ENCODE measurements around the gene KYNU. TPM values are rescaled to one million over a fixed set of nuclear protein-coding genes. Genes with fewer than 3 reads are reported as not detected.

KYNU gene
- total and polyA plus RNA-seq, 2 experiments from 2014 or later: not detected

- no peak overlapping the region for H3K27ac ChIP-seq
- no peak for DNase-seq
- TF ChIP-seq EZH2 (IDR thresholded peaks at IDR 0.05; ENCODE audit: insufficient read depth, poor library complexity, severe bottlenecking) (no peak), EZH2phosphoT487 (IDR thresholded peaks at IDR 0.05; ENCODE audit: insufficient read depth, low read depth) (no peak)
- no peak overlapping the region for H3K4me3 ChIP-seq
- 91 to 95% methylated on average over 2 of the region's 2 CpGs for WGBS, 2 experiments (ENCODE audit: low coverage in 1 of 2, low lambda C conversion rate in 2 of 2, missing lambda C conversion rate in 2 of 2)
- no peaks in the 10 kb centered on the region for H3K36me3 ChIP-seq (ENCODE audit: low read depth)
- in situ Hi-C loops (cut with MboI): loop anchor here (10.0 to 25.0 kb wide), 2 partner anchors 300 to 797 kb away; no protein-coding TSS in a partner anchor
- H3K27me3 ChIP-seq (replicated peaks; ENCODE audit: insufficient read depth): no peaks in the 10 kb centered on the region
- no peaks in the 10 kb centered on the region for H3K4me1 ChIP-seq (ENCODE audit: insufficient read depth)
- H2AFZ ChIP-seq: no peak overlapping the region
- no peaks in the 10 kb centered on the region for H4K20me1 ChIP-seq (ENCODE audit: insufficient read depth)
- H3K9ac ChIP-seq: no peak overlapping the region
- H3K4me2 ChIP-seq (ENCODE audit: unreplicated experiment): no peak overlapping the region
- H3K9me3 ChIP-seq (ENCODE audit: low read depth): no peaks in the 10 kb centered on the region
- no peaks in the 10 kb centered on the region for H3K79me2 ChIP-seq (ENCODE audit: insufficient read depth)
- H3K9me2 ChIP-seq (ENCODE audit: insufficient read depth): no peaks in the 10 kb centered on the region
- H3F3A ChIP-seq (ENCODE audit: insufficient read depth): no peaks in the 10 kb centered on the region
Measured at GRCh38 chr2:142984657-142985056, 107.2 kb downstream of the KYNU start.

DNA sequence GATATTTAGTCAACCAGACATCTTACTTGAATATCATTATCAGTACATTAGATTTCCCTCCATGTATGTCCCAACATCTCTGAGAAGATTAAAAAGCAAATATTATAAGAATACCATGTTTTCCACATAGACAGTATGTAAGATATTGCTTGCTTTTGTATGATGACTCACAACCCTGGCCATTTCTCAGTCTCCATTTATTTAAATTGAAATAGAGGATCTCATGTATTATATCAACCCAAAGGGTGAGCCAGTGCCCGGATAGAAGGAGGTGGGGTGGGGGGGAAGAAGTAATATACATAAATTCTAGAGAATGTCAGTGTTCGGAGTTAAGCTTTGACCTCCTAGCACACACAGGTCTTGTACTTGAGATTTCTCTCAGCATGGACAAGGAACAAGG is 109.6 kb downstream of the KYNU start:
- no peak overlapping the region for H2AFZ ChIP-seq
- no peaks in the 10 kb centered on the region for H3F3A ChIP-seq (ENCODE audit: insufficient read depth)
- H3K4me1 ChIP-seq (ENCODE audit: insufficient read depth): no peaks in the 10 kb centered on the region
- no peaks in the 10 kb centered on the region for H3K9me2 ChIP-seq (ENCODE audit: insufficient read depth)
- no peaks in the 10 kb centered on the region for H3K27me3 ChIP-seq (replicated peaks; ENCODE audit: insufficient read depth)
- H4K20me1 ChIP-seq (ENCODE audit: insufficient read depth): no peaks in the 10 kb centered on the region
- in situ Hi-C loops (cut with MboI): loop anchor here (10.0 to 25.0 kb wide), 2 partner anchors 302 to 800 kb away; no protein-coding TSS in a partner anchor
- H3K4me3 ChIP-seq: no peak overlapping the region
- H3K4me2 ChIP-seq (ENCODE audit: unreplicated experiment): no peak overlapping the region
- WGBS, 2 experiments (ENCODE audit: low coverage in 1 of 2, low lambda C conversion rate in 2 of 2, missing lambda C conversion rate in 2 of 2): 85 to 89% methylated on average over 2 of the region's 2 CpGs
- TF ChIP-seq EZH2 (IDR thresholded peaks at IDR 0.05; ENCODE audit: insufficient read depth, poor library complexity, severe bottlenecking) (no peak), EZH2phosphoT487 (IDR thresholded peaks at IDR 0.05; ENCODE audit: insufficient read depth, low read depth) (no peak)
- no peak overlapping the region for H3K9ac ChIP-seq
- no peak overlapping the region for H3K27ac ChIP-seq
- H3K79me2 ChIP-seq (ENCODE audit: insufficient read depth): no peaks in the 10 kb centered on the region
- no peaks in the 10 kb centered on the region for H3K36me3 ChIP-seq (ENCODE audit: low read depth)
- no peaks in the 10 kb centered on the region for H3K9me3 ChIP-seq (ENCODE audit: low read depth)
- DNase-seq: no peak

DNA sequence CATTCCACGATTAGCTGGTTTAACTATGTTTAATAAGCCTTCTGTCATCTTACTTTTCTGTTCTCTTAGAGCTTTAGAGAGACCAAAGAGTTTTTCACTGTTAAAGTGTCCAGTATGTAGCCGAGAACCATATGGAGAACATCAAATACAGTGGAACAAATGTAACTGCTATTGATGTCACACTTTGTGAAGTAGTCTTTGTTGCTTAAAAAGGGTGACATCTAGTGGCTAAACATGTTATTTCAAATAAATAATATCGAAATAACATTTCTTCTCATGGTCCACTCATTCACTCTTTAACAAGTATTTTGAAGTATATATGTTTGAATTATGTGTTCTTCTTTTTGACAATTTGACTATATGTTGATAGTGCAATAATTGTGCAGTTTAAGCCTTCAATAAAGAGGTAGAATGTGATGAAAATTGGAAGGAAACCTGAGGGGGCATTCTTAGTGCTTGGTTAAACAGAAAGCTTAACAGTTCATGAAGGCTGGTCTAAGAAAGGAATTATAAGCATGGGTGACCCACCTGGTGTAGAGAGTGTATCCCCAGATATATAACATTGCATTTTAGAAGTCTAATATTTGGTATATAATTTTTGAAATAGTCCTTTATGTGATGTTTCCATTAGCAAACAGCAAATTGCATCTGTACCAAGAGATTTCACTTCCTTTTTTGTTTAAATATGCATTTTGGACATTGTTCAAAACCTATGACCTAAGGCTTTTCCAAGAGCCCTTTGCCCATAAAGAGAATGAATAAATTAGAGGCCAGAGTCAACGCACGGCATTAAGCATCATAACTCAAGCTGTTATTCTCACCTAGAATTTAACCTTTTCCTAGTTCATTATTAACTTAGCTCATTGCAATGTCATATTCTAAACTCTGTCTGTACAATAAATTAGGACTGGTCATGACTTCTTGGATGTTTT is 112.1 kb downstream of the KYNU start:
- Histone ChIP-seq H3K27ac (no peak overlapping the region), H4K20me1 (ENCODE audit: insufficient read depth) (no peaks in the 10 kb centered on the region), H2AFZ (0 out of 2 replicates have a peak overlapping the region, but pooled peaks have one; percentile 31), H3K79me2 (ENCODE audit: insufficient read depth) (no peaks in the 10 kb centered on the region), H3F3A (ENCODE audit: insufficient read depth) (no peaks in the 10 kb centered on the region), H3K9me2 (ENCODE audit: insufficient read depth) (no peaks in the 10 kb centered on the region), H3K36me3 (ENCODE audit: low read depth) (no peaks in the 10 kb centered on the region), H3K4me2 (ENCODE audit: unreplicated experiment) (no peak overlapping the region), H3K4me1 (ENCODE audit: insufficient read depth) (no peaks in the 10 kb centered on the region), H3K4me3 (no peak overlapping the region), H3K9me3 (ENCODE audit: low read depth) (no peaks in the 10 kb centered on the region), H3K9ac (no peak overlapping the region), H3K27me3 (replicated peaks; ENCODE audit: insufficient read depth) (peaks cover 5% of the 10 kb centered on the region; the same call in 1 of the 2 replicates)
- 54 to 56% methylated on average over 5 of the region's 5 CpGs for WGBS, 2 experiments (ENCODE audit: low coverage in 1 of 2, low lambda C conversion rate in 2 of 2, missing lambda C conversion rate in 2 of 2)
- peak; percentile 60 for DNase-seq
- in situ Hi-C loops (cut with MboI): loop anchor here (10.0 to 25.0 kb wide), 2 partner anchors 305 to 802 kb away; no protein-coding TSS in a partner anchor
- no peak for TF ChIP-seq EZH2 (IDR thresholded peaks at IDR 0.05; ENCODE audit: insufficient read depth, poor library complexity, severe bottlenecking)
- no peak for TF ChIP-seq EZH2phosphoT487 (IDR thresholded peaks at IDR 0.05; ENCODE audit: insufficient read depth, low read depth)

DNA sequence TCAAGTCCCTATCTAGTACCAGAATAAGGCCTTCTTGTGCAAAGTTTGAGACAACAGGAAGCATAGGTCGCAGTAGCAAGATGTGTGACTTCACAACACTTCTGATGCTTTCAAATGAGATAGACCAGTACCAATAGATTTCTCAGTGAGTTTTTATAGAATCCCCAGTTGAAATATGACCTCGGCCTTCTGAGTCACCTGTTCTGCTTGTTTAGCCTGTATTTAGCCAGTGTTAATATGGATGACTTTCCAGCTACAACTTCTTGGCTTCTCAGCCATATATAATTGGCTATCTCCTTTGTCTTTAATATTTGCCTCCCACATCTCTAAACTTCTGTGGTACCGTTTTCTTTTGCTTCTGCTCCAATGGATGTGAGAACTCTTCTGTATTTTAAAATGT is 113.8 kb downstream of the KYNU start:
- Histone ChIP-seq H2AFZ (no peak overlapping the region), H3F3A (ENCODE audit: insufficient read depth) (no peaks in the 10 kb centered on the region), H3K79me2 (ENCODE audit: insufficient read depth) (no peaks in the 10 kb centered on the region), H3K27ac (no peak overlapping the region), H3K4me2 (ENCODE audit: unreplicated experiment) (no peak overlapping the region), H3K9me3 (ENCODE audit: low read depth) (no peaks in the 10 kb centered on the region), H3K9me2 (ENCODE audit: insufficient read depth) (no peaks in the 10 kb centered on the region), H3K36me3 (ENCODE audit: low read depth) (no peaks in the 10 kb centered on the region), H3K4me1 (ENCODE audit: insufficient read depth) (no peaks in the 10 kb centered on the region), H3K9ac (no peak overlapping the region), H3K27me3 (replicated peaks; ENCODE audit: insufficient read depth) (peaks cover 19% of the 10 kb centered on the region), H4K20me1 (ENCODE audit: insufficient read depth) (no peaks in the 10 kb centered on the region), H3K4me3 (no peak overlapping the region)
- TF ChIP-seq EZH2phosphoT487 (IDR thresholded peaks at IDR 0.05; ENCODE audit: insufficient read depth, low read depth) (no peak), EZH2 (IDR thresholded peaks at IDR 0.05; ENCODE audit: insufficient read depth, poor library complexity, severe bottlenecking) (no peak)
- DNase-seq: no peak
- in situ Hi-C loops (cut with MboI): loop anchor here (25.0 kb wide), 1 partner anchor 804 kb away; no protein-coding TSS in a partner anchor
- WGBS, 2 experiments (ENCODE audit: low coverage in 1 of 2, low lambda C conversion rate in 2 of 2, missing lambda C conversion rate in 2 of 2): 44 to 45% methylated on average over 3 of the region's 3 CpGs
